ENCODE data around the gene SLC35F6.
A peak's percentile ranks its signal among the peaks of the same experiment; 100 is the strongest.

SLC35F6 gene

GRCh38 chr2:26764078-26764887 lies at the start of gene SLC35F6:
SLC35F6 (plus strand) TSS chr2:26764284; CDS start chr2:26764350, 66 bp downstream.
- DNase-seq = peak; percentile 74

- DNase-seq = no peak
Observed at GRCh38 chr2:26715528-26716270, 48.4 kb upstream of the SLC35F6 start.

GRCh38 chr2:26716340-26716739 lies 47.7 kb upstream of the SLC35F6 start:
- no peak for DNase-seq

- no peak for DNase-seq
Observed at GRCh38 chr2:26716769-26717168, 47.3 kb upstream of the SLC35F6 start.

GRCh38 chr2:26717362-26717761 lies 46.7 kb upstream of the SLC35F6 start:
- DNase-seq = no peak

- DNase-seq = no peak
Observed at GRCh38 chr2:26718949-26719686, 45.0 kb upstream of the SLC35F6 start.

- DNase-seq = peak; percentile 77
Observed at GRCh38 chr2:26720322-26721114, 43.6 kb upstream of the SLC35F6 start.

GRCh38 chr2:26721115-26722032 lies 42.7 kb upstream of the SLC35F6 start:
- peak; percentile 68 for DNase-seq

GRCh38 chr2:26722328-26722727 lies 41.8 kb upstream of the SLC35F6 start:
- no peak for DNase-seq

- no peak for DNase-seq
Observed at GRCh38 chr2:26722911-26723310, 41.2 kb upstream of the SLC35F6 start.

- no peak for DNase-seq
Observed at GRCh38 chr2:26723475-26723874, 40.6 kb upstream of the SLC35F6 start.

- DNase-seq = no peak
Observed at GRCh38 chr2:26723991-26724750, 39.9 kb upstream of the SLC35F6 start.

- DNase-seq = no peak
Observed at GRCh38 chr2:26724784-26725520, 39.1 kb upstream of the SLC35F6 start.

- no peak for DNase-seq
Observed at GRCh38 chr2:26725521-26725820, 38.6 kb upstream of the SLC35F6 start.

- no peak for DNase-seq
Observed at GRCh38 chr2:26726228-26726627, 37.9 kb upstream of the SLC35F6 start.

GRCh38 chr2:26727641-26728561 lies 36.2 kb upstream of the SLC35F6 start:
- DNase-seq = no peak

- no peak for DNase-seq
Observed at GRCh38 chr2:26729311-26729710, 34.8 kb upstream of the SLC35F6 start.

- DNase-seq = no peak
Observed at GRCh38 chr2:26730549-26731344, 33.3 kb upstream of the SLC35F6 start.

Data from COR-L47 (cell line).